K562 (cell line): ENCODE data around the gene MESP1. TPM values are rescaled to one million over a fixed set of nuclear protein-coding genes. Genes with fewer than 3 reads are reported as not detected.

Experiments used
- NR2C1 ChIP-seq, 2 experiments: fragments of 450-650 bp; IDR thresholded peaks; 2 replicates each; pipeline ENCODE4 v1.6.1; 2017; ENCODE audit warnings: mild to moderate bottlenecking in 2 of 2, antibody characterized with exemption in 1 of 2, inconsistent platforms in 1 of 2, missing compliant biosample characterization in 1 of 2, missing genetic modification characterization in 1 of 2
- PHB2 ChIP-seq: fragments of 450-650 bp; IDR thresholded peaks from 2 replicates; pipeline ENCODE4 v1.6.1; 2017; ENCODE audit warnings: low read depth
- SOX6 ChIP-seq: fragments of 450-650 bp; IDR thresholded peaks from 2 replicates; pipeline ENCODE4 v1.6.1; 2014; ENCODE audit warnings: mild to moderate bottlenecking
- polyA plus RNA-seq, 8 experiments: library from polyadenylated mRNA; depleted of rRNA in 4 of 8; stranded (reverse) in 5 of 8; unstranded in 3 of 8; fragments of >200 nt; fragmentation: Nextera tagmentation in 2 of 8; fragmentation: Illumina TruSeq in 1 of 8; extraction: Ambion mirVana in 2 of 8; extraction: Trizol in 1 of 8; gene quantifications; 2 replicates each; pipeline versions ENCODE4 v1.2.1 to v1.2.3, GENCODE V29; 2011 to 2014; ENCODE audit warnings: inconsistent platforms in 1 of 8, missing spikeins in 1 of 8
- total RNA-seq, 7 experiments: library from RNA; depleted of rRNA in 6 of 7; stranded (reverse); fragments of >200 nt in 6 of 7; fragmentation: Illumina TruSeq in 2 of 7; extraction: Trizol in 2 of 7; gene quantifications; 2 replicates each; pipeline versions ENCODE4 v1.2.1 to v1.2.3, GENCODE V29; 2011 to 2021; ENCODE audit warnings: low replicate concordance in 1 of 7
- TF ChIP-seq, protein P1 (sequence below), 2 experiments: fragments of 450-650 bp; IDR thresholded peaks; 2 replicates each; pipeline ENCODE4 v1.6.1; 2016; ENCODE audit warnings: mild to moderate bottlenecking in 2 of 2, borderline replicate concordance in 1 of 2, low read depth in 1 of 2, moderate library complexity in 1 of 2
- TF ChIP-seq, protein P2 (sequence below), 2 experiments: fragments of 450-650 bp; formaldehyde crosslinking in 1 of 2; IDR thresholded peaks; 2 replicates each; pipeline versions ENCODE4 v1.4.0 to v1.6.1; 2014 to 2020; ENCODE audit warnings: mild to moderate bottlenecking in 2 of 2, borderline replicate concordance in 1 of 2, low read depth in 1 of 2
- TF ChIP-seq, protein P3 (sequence below): sonication (generic); formaldehyde crosslinking; IDR thresholded peaks from 2 replicates; pipeline ENCODE4 v1.8.0; 2022; ENCODE audit warnings: mild to moderate bottlenecking, missing genetic modification reagents

The MESP1 gene
- total and polyA plus RNA-seq, 9 of the 15 experiments (the other 6 are each of a cell fraction or from before 2014, with no cell fraction given) = 0.14 to 1.1 (median 0.36) TPM; not detected in 4

DNA sequence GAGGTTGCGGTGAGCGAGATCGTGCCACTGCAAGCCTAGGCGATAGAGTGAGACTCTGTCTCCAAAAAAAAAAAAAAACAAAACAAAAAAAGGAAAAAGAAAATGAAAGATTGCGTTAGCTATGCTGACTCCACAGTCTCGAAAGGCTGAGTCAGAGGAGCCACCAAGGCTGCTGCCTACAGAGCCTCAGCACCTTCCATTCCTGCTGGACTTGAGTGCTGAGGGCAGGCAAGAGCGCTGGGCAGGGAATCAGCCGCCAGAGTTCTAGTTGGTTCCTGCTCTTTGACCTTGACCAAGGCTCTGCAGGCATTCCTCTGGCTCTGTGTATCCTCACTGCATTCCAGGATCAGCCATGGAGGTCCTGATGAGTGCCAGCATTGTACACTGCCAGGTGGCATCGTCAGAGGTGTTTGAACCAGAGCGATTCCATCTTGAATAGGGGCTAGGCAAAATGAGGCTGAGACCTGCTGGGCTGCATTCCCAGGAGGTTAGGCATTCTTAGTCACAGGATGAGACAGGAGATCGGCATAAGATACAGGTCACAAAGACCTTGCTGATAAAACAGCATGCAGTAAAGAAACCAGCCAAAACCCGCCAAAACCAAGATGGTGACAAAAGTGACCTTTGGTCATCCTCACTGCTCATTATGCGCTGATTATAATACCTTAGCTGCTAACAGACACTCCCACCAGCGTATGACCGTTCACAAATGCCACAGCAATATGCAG is 31.0 kb upstream of the MESP1 start (continued):
- TF ChIP-seq, protein P1, sequence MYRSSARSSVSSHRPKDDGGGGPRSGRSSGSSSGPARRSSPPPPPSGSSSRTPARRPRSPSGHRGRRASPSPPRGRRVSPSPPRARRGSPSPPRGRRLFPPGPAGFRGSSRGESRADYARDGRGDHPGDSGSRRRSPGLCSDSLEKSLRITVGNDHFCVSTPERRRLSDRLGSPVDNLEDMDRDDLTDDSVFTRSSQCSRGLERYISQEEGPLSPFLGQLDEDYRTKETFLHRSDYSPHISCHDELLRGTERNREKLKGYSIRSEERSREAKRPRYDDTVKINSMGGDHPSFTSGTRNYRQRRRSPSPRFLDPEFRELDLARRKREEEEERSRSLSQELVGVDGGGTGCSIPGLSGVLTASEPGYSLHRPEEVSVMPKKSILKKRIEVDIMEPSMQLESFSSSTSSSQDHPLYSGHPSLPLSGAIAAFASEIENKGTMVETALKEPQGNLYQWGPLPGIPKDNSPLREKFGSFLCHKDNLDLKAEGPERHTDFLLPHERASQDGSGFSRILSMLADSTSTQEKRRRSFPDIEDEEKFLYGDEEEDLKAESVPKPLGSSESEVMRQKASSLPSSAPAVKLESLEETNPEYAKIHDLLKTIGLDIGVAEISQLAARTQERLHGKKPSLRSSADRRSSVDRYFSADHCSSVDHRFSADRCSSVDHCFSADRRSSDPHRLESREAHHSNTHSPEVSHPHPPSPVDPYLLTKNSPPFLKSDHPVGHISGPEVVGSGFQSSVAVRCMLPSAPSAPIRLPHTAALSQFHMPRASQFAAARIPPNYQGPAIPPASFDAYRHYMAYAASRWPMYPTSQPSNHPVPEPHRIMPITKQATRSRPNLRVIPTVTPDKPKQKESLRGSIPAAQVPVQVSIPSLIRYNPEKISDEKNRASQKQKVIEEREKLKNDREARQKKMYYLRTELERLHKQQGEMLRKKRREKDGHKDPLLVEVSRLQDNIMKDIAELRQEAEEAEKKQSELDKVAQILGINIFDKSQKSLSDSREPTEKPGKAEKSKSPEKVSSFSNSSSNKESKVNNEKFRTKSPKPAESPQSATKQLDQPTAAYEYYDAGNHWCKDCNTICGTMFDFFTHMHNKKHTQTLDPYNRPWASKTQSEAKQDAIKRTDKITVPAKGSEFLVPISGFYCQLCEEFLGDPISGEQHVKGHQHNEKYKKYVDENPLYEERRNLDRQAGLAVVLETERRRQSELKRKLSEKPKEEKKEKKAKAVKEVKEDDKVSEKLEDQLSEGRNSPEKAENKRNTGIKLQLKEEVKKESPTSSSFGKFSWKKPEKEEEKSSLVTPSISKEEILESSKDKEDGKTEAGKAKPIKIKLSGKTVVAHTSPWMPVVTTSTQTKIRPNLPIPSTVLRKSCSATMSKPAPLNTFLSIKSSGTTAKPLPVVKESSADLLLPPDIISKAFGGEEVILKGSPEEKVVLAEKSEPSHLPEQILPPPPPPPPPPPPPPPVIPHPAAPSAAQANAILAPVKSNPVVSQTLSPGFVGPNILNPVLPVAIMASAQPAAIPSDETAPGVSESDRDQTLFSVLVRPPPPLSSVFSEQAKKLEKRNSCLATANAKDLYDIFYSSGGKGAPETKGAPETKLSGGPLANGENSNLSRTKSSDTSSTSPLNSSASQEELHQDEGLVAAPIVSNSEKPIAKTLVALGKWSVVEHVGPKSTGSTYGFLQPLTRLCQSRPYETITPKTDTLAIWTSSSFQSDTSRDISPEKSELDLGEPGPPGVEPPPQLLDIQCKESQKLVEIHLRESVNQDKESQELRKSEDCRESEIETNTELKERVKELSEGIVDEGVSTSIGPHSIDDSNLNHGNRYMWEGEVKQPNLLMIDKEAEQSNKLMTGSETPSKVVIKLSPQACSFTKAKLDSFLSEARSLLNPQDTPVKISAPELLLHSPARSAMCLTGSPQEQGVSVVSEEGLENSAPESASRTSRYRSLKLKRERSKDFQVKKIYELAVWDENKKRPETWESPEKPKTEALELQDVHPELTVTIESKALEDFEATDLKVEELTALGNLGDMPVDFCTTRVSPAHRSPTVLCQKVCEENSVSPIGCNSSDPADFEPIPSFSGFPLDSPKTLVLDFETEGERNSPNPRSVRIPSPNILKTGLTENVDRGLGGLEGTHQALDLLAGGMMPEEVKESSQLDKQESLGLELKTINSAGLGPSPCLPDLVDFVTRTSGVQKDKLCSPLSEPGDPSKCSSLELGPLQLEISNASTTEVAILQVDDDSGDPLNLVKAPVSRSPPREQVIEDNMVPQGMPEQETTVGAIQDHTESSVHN (IDR thresholded peaks at IDR 0.05; ENCODE audit: borderline replicate concordance in 1 of 2, low read depth in 1 of 2) = 0 out of 4 replicates have a peak, but pooled peaks of 1 of the 2 experiments have one; percentile 21
- TF ChIP-seq NR2C1 (IDR thresholded peaks at IDR 0.05) = no peak
- TF ChIP-seq NR2C1 (tag; IDR thresholded peaks at IDR 0.05) = peak; percentile 96
- TF ChIP-seq, protein P2, sequence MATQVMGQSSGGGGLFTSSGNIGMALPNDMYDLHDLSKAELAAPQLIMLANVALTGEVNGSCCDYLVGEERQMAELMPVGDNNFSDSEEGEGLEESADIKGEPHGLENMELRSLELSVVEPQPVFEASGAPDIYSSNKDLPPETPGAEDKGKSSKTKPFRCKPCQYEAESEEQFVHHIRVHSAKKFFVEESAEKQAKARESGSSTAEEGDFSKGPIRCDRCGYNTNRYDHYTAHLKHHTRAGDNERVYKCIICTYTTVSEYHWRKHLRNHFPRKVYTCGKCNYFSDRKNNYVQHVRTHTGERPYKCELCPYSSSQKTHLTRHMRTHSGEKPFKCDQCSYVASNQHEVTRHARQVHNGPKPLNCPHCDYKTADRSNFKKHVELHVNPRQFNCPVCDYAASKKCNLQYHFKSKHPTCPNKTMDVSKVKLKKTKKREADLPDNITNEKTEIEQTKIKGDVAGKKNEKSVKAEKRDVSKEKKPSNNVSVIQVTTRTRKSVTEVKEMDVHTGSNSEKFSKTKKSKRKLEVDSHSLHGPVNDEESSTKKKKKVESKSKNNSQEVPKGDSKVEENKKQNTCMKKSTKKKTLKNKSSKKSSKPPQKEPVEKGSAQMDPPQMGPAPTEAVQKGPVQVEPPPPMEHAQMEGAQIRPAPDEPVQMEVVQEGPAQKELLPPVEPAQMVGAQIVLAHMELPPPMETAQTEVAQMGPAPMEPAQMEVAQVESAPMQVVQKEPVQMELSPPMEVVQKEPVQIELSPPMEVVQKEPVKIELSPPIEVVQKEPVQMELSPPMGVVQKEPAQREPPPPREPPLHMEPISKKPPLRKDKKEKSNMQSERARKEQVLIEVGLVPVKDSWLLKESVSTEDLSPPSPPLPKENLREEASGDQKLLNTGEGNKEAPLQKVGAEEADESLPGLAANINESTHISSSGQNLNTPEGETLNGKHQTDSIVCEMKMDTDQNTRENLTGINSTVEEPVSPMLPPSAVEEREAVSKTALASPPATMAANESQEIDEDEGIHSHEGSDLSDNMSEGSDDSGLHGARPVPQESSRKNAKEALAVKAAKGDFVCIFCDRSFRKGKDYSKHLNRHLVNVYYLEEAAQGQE (IDR thresholded peaks at IDR 0.05; ENCODE audit: borderline replicate concordance) = peak; percentile 93
- TF ChIP-seq, protein P2 (CRISPR knock-in tag; IDR thresholded peaks at IDR 0.05; ENCODE audit: low read depth) = peak; percentile 90
- TF ChIP-seq SOX6 = peak; percentile 32; the same call in 1 of the 2 replicates
- TF ChIP-seq, protein P3, sequence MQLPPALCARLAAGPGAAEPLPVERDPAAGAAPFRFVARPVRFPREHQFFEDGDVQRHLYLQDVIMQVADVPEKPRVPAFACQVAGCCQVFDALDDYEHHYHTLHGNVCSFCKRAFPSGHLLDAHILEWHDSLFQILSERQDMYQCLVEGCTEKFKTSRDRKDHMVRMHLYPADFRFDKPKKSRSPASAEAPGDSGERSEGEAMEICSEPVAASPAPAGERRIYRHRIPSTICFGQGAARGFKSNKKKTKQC (CRISPR knock-in tag) = no peak
- TF ChIP-seq PHB2 = no peak
